HepG2 (cell line): ENCODE data around the gene GK. TPM values are rescaled to one million over a fixed set of nuclear protein-coding genes. Genes with fewer than 3 reads are reported as not detected.

Experiments used
- BCL6 ChIP-seq: IDR thresholded peaks from 2 replicates; pipeline ENCODE4 v1.6.1; 2016; ENCODE audit warnings: missing genetic modification reagents, missing compliant biosample characterization
- BRD4 ChIP-seq: sonication (generic); formaldehyde crosslinking; IDR thresholded peaks from 2 replicates; pipeline ENCODE4 v1.4.0; 2020; ENCODE audit warnings: missing genetic modification reagents
- DNMT3B ChIP-seq: conservative IDR thresholded peaks from 2 replicates; pipeline ENCODE4 v1.6.1; 2016; ENCODE audit warnings: missing biosample characterization, control low read depth
- FOSL1 ChIP-seq: sonication (generic); formaldehyde crosslinking; IDR thresholded peaks from 2 replicates; pipeline ENCODE4 v1.9.0; 2021; ENCODE audit warnings: missing genetic modification reagents, borderline replicate concordance
- ISL2 ChIP-seq: sonication (generic); formaldehyde crosslinking; IDR thresholded peaks from 2 replicates; pipeline ENCODE4 v1.5.0; 2020; ENCODE audit warnings: missing genetic modification reagents
- KLF11 ChIP-seq: IDR thresholded peaks from 2 replicates; pipeline ENCODE4 v1.6.1; 2016; ENCODE audit warnings: missing compliant biosample characterization
- MBNL3 ChIP-seq: fragments of 250-450 bp; sonication (Bioruptor Pico); conservative IDR thresholded peaks from 2 replicates; pipeline ENCODE4 v1.8.0; 2022; ENCODE audit warnings: mild to moderate bottlenecking, inconsistent platforms
- MED13 ChIP-seq: sonication (generic); formaldehyde crosslinking; IDR thresholded peaks from 2 replicates; pipeline ENCODE4 v1.5.0; 2020; ENCODE audit warnings: missing genetic modification reagents
- MIER3 ChIP-seq: IDR thresholded peaks from 2 replicates; pipeline ENCODE4 v1.6.1; 2016; ENCODE audit warnings: missing compliant biosample characterization, borderline replicate concordance
- NFYC ChIP-seq: IDR thresholded peaks from 2 replicates; pipeline ENCODE4 v1.6.1; 2016; ENCODE audit warnings: missing genetic modification reagents, missing compliant biosample characterization
- NKX3-1 ChIP-seq: sonication (generic); formaldehyde crosslinking; IDR thresholded peaks from 2 replicates; pipeline ENCODE4 v1.5.0; 2020; ENCODE audit warnings: missing genetic modification reagents
- RARG ChIP-seq: sonication (generic); formaldehyde crosslinking; IDR thresholded peaks from 2 replicates; pipeline ENCODE4 v1.4.0; 2020; ENCODE audit warnings: low read depth, mild to moderate bottlenecking, missing genetic modification reagents
- SCMH1 ChIP-seq: sonication (generic); formaldehyde crosslinking; IDR thresholded peaks from 2 replicates; pipeline ENCODE4 v1.9.0; 2021; ENCODE audit warnings: missing genetic modification reagents, mild to moderate bottlenecking, borderline replicate concordance
- TSC22D2 ChIP-seq: sonication (generic); formaldehyde crosslinking; IDR thresholded peaks from 2 replicates; pipeline ENCODE4 v1.5.1; 2020; ENCODE audit warnings: missing genetic modification reagents, mild to moderate bottlenecking, borderline replicate concordance
- XRCC5 ChIP-seq: fragments of 200-400 bp; formaldehyde crosslinking; optimal IDR thresholded peaks from 2 replicates; pipeline ENCODE3; 2017; ENCODE audit warnings: mild to moderate bottlenecking, low read length
- ZBTB1 ChIP-seq: sonication (generic); formaldehyde crosslinking; IDR thresholded peaks from 2 replicates; pipeline ENCODE4 v1.4.0; 2020; ENCODE audit warnings: missing genetic modification reagents, borderline replicate concordance
- ZEB1 ChIP-seq: IDR thresholded peaks from 2 replicates; pipeline ENCODE4 v1.6.1; 2012; ENCODE audit warnings: mild to moderate bottlenecking, low read depth, inconsistent platforms; ENCODE audit not compliant: insufficient replicate concordance
- ZNF329 ChIP-seq: sonication (generic); formaldehyde crosslinking; IDR thresholded peaks from 2 replicates; pipeline ENCODE4 v1.9.0; 2021; ENCODE audit warnings: low read depth, mild to moderate bottlenecking, missing genetic modification reagents
- ZSCAN22 ChIP-seq: sonication (generic); formaldehyde crosslinking; IDR thresholded peaks from 2 replicates; pipeline ENCODE4 v1.4.0; 2020; ENCODE audit warnings: mild to moderate bottlenecking, missing genetic modification reagents
- polyA plus RNA-seq, 8 experiments: library from polyadenylated mRNA; depleted of rRNA in 3 of 8; stranded (reverse) in 7 of 8; unstranded in 1 of 8; fragments of >200 nt; fragmentation: Illumina TruSeq in 4 of 8; extraction: Trizol in 4 of 8; gene quantifications; 2 replicates each; pipeline versions ENCODE4 v1.2.1 to v1.2.3, GENCODE V29; 2011 to 2016; ENCODE audit warnings: low read depth in 4 of 8, missing spikeins in 1 of 8, mixed read lengths in 1 of 8; ENCODE audit not compliant: insufficient read depth in 1 of 8
- total RNA-seq, 5 experiments: library from RNA; depleted of rRNA; stranded (reverse); fragments of >200 nt; fragmentation: Illumina TruSeq; extraction: Trizol; gene quantifications; 2 replicates each; pipeline ENCODE4 v1.2.3, GENCODE V29; 2016; ENCODE audit warnings: low read depth in 1 of 5
- TF ChIP-seq, protein P1 (sequence below): IDR thresholded peaks from 2 replicates; pipeline ENCODE4 v1.6.1; 2016; ENCODE audit warnings: missing compliant biosample characterization, missing genetic modification reagents, borderline replicate concordance
- TF ChIP-seq, protein P2 (sequence below): sonication (generic); formaldehyde crosslinking; IDR thresholded peaks from 2 replicates; pipeline ENCODE4 v1.5.1; 2020; ENCODE audit warnings: missing genetic modification reagents, mild to moderate bottlenecking, borderline replicate concordance
- TF ChIP-seq, protein P3 (sequence below): sonication (generic); formaldehyde crosslinking; IDR thresholded peaks from 2 replicates; pipeline ENCODE4 v1.5.1; 2020; ENCODE audit warnings: missing genetic modification reagents, mild to moderate bottlenecking, borderline replicate concordance
- TF ChIP-seq, protein P4 (sequence below): sonication (generic); formaldehyde crosslinking; IDR thresholded peaks from 2 replicates; pipeline ENCODE4 v1.5.0; 2020; ENCODE audit warnings: missing genetic modification reagents, mild to moderate bottlenecking, borderline replicate concordance
- TF ChIP-seq, protein P5 (sequence below): sonication (generic); formaldehyde crosslinking; IDR thresholded peaks from 2 replicates; pipeline ENCODE4 v1.8.0; 2022; ENCODE audit warnings: mild to moderate bottlenecking, missing genetic modification reagents, moderate library complexity

GK gene
- total and polyA plus RNA-seq, 2 of the 13 experiments (the other 11 are each of a cell fraction or from before 2014, with no cell fraction given), result 64.2 to 265 TPM

DNA sequence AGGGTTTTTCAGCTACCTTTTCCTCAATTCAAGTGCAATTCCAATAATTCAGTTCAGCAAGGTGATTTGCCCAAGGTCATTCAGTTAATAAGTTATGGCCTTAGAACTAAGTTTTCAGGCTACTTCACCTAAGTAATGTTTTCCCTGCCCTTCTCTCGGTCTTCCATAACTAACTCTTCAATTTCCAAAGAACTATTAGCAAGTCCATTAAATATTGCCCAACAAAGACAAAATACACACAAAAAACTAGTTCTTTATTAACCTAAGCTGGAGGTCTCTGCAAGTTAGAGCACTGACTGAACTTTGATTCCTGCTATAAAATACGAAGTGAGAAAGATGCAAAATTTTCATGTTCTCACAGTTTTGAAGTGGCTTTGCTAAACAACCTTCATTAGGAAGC lies 26.8 kb upstream of the GK start (continued):
- TF ChIP-seq, protein P1, sequence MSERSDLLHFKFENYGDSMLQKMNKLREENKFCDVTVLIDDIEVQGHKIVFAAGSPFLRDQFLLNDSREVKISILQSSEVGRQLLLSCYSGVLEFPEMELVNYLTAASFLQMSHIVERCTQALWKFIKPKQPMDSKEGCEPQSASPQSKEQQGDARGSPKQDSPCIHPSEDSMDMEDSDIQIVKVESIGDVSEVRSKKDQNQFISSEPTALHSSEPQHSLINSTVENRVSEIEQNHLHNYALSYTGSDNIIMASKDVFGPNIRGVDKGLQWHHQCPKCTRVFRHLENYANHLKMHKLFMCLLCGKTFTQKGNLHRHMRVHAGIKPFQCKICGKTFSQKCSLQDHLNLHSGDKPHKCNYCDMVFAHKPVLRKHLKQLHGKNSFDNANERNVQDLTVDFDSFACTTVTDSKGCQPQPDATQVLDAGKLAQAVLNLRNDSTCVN (CRISPR knock-in tag), result no peak
- TF ChIP-seq MBNL3 (CRISPR knock-in tag) (no peak), ZEB1 (no peak), SCMH1 (CRISPR knock-in tag) (no peak), MIER3 (CRISPR knock-in tag) (no peak), NFYC (CRISPR knock-in tag) (no peak), ZBTB1 (CRISPR knock-in tag) (no peak), ZNF329 (CRISPR knock-in tag) (no peak), MED13 (CRISPR knock-in tag) (no peak), RARG (no peak), ISL2 (CRISPR knock-in tag) (peak; percentile 75), XRCC5 (no peak), KLF11 (CRISPR knock-in tag) (no peak), NKX3-1 (CRISPR knock-in tag) (no peak), FOSL1 (CRISPR knock-in tag) (no peak), DNMT3B (CRISPR knock-in tag) (no peak), BCL6 (no peak), TSC22D2 (CRISPR knock-in tag) (no peak), ZSCAN22 (no peak), BRD4 (no peak)
- TF ChIP-seq, protein P2, sequence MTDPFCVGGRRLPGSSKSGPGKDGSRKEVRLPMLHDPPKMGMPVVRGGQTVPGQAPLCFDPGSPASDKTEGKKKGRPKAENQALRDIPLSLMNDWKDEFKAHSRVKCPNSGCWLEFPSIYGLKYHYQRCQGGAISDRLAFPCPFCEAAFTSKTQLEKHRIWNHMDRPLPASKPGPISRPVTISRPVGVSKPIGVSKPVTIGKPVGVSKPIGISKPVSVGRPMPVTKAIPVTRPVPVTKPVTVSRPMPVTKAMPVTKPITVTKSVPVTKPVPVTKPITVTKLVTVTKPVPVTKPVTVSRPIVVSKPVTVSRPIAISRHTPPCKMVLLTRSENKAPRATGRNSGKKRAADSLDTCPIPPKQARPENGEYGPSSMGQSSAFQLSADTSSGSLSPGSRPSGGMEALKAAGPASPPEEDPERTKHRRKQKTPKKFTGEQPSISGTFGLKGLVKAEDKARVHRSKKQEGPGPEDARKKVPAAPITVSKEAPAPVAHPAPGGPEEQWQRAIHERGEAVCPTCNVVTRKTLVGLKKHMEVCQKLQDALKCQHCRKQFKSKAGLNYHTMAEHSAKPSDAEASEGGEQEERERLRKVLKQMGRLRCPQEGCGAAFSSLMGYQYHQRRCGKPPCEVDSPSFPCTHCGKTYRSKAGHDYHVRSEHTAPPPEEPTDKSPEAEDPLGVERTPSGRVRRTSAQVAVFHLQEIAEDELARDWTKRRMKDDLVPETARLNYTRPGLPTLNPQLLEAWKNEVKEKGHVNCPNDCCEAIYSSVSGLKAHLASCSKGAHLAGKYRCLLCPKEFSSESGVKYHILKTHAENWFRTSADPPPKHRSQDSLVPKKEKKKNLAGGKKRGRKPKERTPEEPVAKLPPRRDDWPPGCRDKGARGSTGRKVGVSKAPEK (CRISPR knock-in tag), result no peak
- TF ChIP-seq, protein P3, sequence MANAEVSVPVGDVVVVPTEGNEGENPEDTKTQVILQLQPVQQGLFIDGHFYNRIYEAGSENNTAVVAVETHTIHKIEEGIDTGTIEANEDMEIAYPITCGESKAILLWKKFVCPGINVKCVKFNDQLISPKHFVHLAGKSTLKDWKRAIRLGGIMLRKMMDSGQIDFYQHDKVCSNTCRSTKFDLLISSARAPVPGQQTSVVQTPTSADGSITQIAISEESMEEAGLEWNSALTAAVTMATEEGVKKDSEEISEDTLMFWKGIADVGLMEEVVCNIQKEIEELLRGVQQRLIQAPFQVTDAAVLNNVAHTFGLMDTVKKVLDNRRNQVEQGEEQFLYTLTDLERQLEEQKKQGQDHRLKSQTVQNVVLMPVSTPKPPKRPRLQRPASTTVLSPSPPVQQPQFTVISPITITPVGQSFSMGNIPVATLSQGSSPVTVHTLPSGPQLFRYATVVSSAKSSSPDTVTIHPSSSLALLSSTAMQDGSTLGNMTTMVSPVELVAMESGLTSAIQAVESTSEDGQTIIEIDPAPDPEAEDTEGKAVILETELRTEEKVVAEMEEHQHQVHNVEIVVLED (CRISPR knock-in tag), result no peak
- TF ChIP-seq, protein P4, sequence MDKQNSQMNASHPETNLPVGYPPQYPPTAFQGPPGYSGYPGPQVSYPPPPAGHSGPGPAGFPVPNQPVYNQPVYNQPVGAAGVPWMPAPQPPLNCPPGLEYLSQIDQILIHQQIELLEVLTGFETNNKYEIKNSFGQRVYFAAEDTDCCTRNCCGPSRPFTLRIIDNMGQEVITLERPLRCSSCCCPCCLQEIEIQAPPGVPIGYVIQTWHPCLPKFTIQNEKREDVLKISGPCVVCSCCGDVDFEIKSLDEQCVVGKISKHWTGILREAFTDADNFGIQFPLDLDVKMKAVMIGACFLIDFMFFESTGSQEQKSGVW (CRISPR knock-in tag), result no peak
- TF ChIP-seq, protein P5, sequence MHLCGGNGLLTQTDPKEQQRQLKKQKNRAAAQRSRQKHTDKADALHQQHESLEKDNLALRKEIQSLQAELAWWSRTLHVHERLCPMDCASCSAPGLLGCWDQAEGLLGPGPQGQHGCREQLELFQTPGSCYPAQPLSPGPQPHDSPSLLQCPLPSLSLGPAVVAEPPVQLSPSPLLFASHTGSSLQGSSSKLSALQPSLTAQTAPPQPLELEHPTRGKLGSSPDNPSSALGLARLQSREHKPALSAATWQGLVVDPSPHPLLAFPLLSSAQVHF, result no peak
